GM18507 (cell line): ENCODE measurements around the gene B9D2.

ENCODE experiments used
- DNase-seq: peaks from one replicate; pipeline ENCODE4 v3.0.0; 2011; ENCODE audit warnings: low read depth; ENCODE audit not compliant: insufficient read length; ENCODE audit errors: extremely low spot score
- FAIRE-seq: peaks from 2 replicates; lab custom pipeline; 2011; peaks lifted over from hg19 to GRCh38; lab: Jason Lieb, UNC

The B9D2 gene

DNA sequence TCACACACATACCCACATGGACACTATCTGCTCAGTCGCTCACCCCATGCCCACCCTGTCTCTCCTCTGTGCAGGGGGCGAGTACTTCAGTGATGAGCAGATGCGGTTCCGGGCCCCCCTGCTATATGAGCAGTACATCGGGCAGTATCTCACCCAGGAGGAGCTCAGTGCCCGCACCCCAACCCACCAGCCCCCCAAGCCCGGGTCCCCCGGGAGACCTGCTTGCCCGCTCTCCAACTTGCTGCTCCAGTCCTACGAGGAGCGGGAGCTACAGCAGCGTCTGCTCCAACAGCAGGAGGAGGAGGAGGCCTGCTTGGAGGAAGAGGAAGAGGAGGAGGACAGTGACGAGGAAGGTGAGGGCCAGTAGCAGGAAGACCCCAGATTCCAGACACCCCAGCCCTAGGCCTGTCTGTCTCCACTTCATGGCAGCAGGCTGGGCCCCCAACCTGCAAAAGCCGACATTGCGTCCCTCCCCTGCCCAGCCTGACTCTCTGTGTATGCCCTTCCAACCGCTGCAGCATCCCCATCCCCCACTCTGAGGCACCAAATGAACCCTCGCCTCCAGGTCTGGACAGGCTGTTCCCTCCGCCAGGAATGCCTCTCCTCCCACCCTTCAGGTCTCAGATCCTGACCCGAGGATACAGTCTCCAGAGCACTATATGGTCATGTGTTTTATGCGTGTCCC lies 44.3 kb downstream of the B9D2 start:
- FAIRE-seq (no peak), DNase-seq (no peak)

GRCh38 chr19:41318696-41319499 lies 45.1 kb downstream of the B9D2 start:
- FAIRE-seq (no peak), DNase-seq (no peak)

DNA sequence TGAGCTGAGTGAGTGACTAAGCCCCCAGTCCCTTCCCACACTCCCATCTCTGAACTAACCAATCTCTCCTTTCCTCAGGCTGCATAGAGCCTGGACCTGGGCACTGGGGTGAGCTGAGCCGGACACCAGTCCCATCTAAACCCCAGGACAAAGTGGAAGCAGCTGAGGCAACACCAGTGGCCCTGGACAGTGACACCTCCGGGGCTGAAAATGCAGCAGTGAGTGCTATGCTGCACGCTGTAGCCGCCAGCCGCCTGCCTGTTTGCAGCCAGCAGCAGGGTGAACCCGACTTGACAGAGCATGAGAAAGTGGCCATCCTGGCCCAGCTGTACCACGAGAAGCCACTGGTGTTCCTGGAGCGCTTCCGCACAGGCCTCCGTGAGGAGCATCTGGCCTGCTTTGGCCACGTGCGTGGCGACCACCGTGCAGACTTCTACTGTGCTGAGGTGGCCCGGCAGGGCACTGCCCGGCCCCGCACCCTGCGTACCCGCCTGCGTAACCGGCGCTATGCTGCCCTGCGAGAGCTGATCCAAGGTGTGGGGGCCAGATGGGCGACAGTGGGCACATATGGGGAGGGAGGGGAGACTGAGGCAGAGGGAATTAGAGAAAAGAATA lies 47.5 kb downstream of the B9D2 start:
- DNase-seq, result no peak
- FAIRE-seq, result no peak

GRCh38 chr19:41311613-41312012 lies 52.3 kb downstream of the B9D2 start:
- no peak for FAIRE-seq
- no peak for DNase-seq

- DNase-seq (no peak), FAIRE-seq (no peak)
Measured at GRCh38 chr19:41311072-41311471, 52.9 kb downstream of the B9D2 start.

DNA sequence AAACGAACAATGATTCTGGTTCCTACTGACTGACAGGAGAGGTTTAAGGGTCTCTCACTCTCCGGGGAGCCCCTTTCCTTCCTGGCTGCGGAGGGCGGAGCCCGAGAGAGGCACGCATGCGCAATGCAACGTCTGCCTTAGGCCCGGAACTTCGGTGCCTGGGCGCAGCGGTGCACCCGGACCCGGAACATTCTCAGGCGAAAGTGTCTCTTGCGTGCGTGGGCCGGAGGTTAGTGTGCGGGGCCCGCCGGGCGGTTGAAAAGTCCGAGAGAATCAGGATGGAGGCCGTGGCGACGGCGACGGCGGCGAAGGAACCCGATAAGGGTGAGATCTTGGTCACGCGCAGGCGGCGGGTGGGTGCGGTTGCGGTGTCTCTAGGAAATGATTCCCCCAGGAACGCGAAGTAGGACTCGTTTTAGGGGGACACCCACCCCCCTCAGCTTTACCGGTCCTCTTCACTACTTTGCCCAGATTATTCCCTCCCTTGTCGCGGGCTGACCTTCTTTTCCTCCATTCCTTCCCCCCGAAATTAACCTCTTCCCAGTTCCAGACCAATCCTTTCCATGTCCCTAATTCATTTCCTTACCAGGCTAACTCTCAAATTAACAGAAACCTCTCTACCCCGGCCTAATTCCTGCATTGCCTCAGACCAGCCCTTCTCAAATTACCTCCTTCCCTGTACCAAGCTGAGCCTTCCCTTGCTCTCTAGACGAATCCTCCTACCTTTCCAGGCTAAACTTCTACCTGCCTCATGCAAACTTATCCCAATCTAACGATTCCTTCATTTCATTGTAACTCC lies 53.7 kb downstream of the B9D2 start, which contains the start of gene CCDC97:
Gene CCDC97, plus strand, starts transcription at position 140 of the 799 bp plus-strand sequence. Its CDS starts 139 bp downstream, at position 279.
- DNase-seq (peak; percentile 82), FAIRE-seq (peak; percentile 77)

- no peak for DNase-seq
- no peak for FAIRE-seq
Measured at GRCh38 chr19:41309180-41310032, 54.5 kb downstream of the B9D2 start.

- FAIRE-seq, result peak; percentile 86
- peak; percentile 48 for DNase-seq
Measured at GRCh38 chr19:41308450-41309179, 55.3 kb downstream of the B9D2 start.

DNA sequence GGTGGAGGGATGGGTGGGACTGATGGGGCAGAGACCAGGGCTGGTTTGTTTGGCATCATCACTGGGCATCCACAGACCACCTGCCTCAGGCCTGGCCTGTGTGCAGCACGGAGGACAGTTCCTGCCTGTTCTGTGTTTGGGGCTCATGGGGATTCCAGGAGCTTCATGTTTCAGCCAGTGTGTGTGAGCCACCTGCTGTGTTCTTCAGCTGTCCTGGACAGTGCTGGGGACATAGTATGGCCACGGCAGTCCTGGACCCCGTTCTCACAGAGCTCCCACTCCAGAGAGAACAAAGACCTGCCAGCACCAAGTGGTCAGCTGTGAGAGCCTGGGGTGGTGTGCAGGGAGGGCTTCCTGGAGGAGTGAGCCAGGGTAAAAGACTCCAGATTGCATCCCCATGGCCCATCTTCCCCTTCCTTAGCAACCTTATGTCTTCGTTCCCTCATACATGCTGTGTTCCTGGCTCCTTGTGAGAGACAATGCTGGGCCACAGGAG lies 55.9 kb downstream of the B9D2 start:
- DNase-seq (no peak), FAIRE-seq (no peak)

DNA sequence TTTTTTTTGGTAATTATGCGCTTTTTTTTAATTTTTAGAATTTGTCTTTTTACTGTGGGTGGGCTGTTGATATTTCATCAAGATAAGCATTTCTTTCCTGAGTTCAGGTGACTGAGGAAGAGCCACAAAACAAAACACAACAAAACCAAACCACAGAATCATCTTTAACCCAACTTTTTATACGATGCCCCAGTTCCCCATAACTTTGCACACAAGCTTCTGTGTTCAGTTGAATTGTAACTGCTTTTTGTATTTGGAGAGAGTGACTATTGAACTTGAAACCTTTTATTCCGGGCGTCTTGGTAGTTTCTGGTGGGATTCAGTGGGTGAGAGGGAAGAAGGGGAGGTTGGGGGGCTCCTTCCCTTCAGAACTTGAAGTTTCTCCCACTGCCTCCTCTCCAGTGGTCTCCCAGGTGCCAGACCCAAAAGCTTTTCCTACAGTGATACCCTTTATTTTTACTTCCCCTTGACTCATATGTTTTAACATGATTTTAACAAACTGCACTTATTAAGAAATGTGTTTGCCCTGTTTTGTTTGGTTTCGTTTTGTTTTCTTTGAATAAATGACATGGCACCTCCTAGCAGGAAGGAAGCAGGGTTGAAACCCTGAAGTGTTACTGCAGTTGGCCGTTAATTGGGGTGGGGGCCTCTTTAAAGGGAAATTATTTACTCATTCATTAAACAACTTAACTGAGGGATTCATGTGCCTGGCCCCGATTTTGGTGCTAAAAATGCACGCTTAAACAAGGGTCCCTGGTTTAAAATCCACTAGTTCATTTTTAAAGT lies 56.7 kb downstream of the B9D2 start:
- no peak for DNase-seq
- FAIRE-seq, result no peak

DNA sequence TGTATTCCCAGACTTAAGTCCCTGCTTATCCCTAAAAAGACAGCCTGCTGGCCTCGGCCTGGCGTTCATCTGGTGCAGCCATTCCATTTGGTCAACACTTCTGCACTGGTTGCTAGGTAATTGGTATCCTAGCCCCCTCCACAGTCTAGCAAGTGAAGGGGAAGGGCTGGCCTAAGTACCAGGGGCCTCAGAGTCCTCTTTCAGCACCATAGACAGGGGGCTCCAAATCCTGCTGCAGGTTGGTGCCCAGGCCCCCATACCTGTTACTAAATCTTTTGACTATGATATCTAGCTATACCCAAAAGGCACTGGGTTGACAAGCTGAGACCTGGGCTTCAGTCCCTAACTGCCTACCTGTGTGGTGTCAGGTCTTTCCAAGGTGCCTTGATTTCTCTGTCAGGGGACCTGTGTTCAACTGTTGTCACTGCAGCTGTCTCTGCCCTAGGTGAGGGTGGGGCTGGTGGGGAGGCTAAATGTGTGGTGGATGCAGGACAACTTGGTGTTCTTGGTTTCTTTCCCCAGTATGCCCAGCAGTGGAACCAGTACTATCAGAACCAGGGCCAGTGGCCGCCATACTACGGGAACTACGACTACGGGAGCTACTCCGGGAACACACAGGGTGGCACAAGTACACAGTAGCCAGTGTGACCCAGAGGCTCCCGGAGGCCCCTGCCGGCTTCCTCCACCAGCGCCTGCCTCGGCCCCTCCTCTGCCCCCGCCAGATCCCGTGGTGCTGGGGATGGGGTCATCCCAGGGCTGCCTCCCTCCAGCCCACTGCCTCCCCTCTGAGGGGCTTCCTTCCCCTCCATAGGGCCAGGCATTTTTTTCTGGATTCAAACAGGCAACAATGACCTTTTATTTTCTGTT lies 57.8 kb downstream of the B9D2 start:
- FAIRE-seq, result no peak
- no peak for DNase-seq

GRCh38 chr19:41304706-41305483 lies 59.1 kb downstream of the B9D2 start:
- no peak for FAIRE-seq

More at GRCh38 chr19:41304706-41305483, 59.1 kb downstream of the B9D2 start:
- DNase-seq, result no peak
